Ascending aorta (tissue), 2 donors: ENCODE measurements around the gene MCF2L. TPM values are rescaled to one million over a fixed set of nuclear protein-coding genes. Genes with fewer than 3 reads are reported as not detected.

Experiments used
- DNase-seq, 2 donors: peaks; one replicate each; pipeline ENCODE4 v3.0.0-alpha.2; 2019; ENCODE audit warnings: low spot score in 2 of 2
- H3K27ac ChIP-seq, 2 donors: fragments of 200-600 bp; sonication (generic); one replicate each; pipeline ENCODE4 v1.5.1; 2016 to 2017; ENCODE audit warnings: mild to moderate bottlenecking in 1 of 2
- H3K27me3 ChIP-seq: fragments of 200-600 bp; sonication (generic); one replicate; pipeline ENCODE4 v1.5.1; 2017
- H3K36me3 ChIP-seq, 2 donors: fragments of 200-600 bp; sonication (generic); one replicate each; pipeline ENCODE4 v1.5.1; 2016
- H3K4me1 ChIP-seq, 2 donors: fragments of 200-600 bp; sonication (generic); one replicate each; pipeline ENCODE4 v1.5.1; 2016 to 2017; ENCODE audit warnings: mild to moderate bottlenecking in 1 of 2
- H3K4me3 ChIP-seq, 2 donors: fragments of 200-600 bp; sonication (generic); one replicate each; pipeline ENCODE4 v1.5.1; 2016 to 2017; ENCODE audit warnings: mild to moderate bottlenecking in 1 of 2
- H3K9me3 ChIP-seq, 2 donors: fragments of 200-600 bp; sonication (generic); one replicate each; pipeline ENCODE4 v1.5.1; 2016
- intact Hi-C: fragments of 100-400 bp; cut with DNase I; formaldehyde crosslinking; loops from one replicate; pipeline ENCODE4 v1.15.1; 2023
- total RNA-seq: library from RNA; depleted of rRNA; stranded (reverse); fragments of >200 nt; gene quantifications from one replicate; pipeline ENCODE4 v1.1.0, GENCODE V29; 2016
- TF ChIP-seq, protein P1 (sequence below), 3 experiments: fragments of 200-600 bp in 2 of 3; fragments of 450-650 bp in 1 of 3; sonication (generic) in 2 of 3; IDR thresholded peaks; one replicate each; pipeline ENCODE4 v1.5.1; 2016 to 2019; ENCODE audit warnings: antibody characterized with exemption in 3 of 3, mild to moderate bottlenecking in 1 of 3, moderate library complexity in 1 of 3

MCF2L gene
- total RNA-seq, 1 donor from 2014 or later = 112 TPM

DNA sequence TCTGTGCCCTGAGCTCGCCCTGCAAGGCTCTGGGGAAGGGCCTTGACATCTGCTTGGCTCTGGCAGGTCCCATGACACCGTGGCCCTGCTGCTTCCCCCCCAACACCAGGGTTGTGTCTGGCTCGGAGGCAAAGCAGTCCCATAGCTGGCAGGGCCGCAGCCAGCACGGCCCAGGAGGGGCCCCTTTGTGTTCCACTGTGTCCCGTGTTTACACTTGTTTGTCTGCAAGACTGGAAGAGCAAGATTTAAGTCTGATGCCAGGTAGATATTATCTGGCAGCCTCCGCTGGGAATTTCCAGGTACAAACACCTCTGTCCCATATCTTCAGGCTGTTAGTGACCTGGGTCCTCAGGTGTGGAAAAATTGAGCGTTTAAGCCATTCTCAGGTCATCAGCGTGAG, 44.3 kb downstream of the MCF2L start:
- H3K9me3 ChIP-seq = no peaks in the 10 kb centered on the region
- intact Hi-C loops = no loop called here
- no peaks in the 10 kb centered on the region for H3K4me1 ChIP-seq
- no peak overlapping the region for H3K4me3 ChIP-seq
- no peak for DNase-seq
- TF ChIP-seq, protein P1, sequence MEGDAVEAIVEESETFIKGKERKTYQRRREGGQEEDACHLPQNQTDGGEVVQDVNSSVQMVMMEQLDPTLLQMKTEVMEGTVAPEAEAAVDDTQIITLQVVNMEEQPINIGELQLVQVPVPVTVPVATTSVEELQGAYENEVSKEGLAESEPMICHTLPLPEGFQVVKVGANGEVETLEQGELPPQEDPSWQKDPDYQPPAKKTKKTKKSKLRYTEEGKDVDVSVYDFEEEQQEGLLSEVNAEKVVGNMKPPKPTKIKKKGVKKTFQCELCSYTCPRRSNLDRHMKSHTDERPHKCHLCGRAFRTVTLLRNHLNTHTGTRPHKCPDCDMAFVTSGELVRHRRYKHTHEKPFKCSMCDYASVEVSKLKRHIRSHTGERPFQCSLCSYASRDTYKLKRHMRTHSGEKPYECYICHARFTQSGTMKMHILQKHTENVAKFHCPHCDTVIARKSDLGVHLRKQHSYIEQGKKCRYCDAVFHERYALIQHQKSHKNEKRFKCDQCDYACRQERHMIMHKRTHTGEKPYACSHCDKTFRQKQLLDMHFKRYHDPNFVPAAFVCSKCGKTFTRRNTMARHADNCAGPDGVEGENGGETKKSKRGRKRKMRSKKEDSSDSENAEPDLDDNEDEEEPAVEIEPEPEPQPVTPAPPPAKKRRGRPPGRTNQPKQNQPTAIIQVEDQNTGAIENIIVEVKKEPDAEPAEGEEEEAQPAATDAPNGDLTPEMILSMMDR (IDR thresholded peaks at IDR 0.05) = no peak
- no peak overlapping the region for H3K27ac ChIP-seq
- H3K27me3 ChIP-seq = no peaks in the 10 kb centered on the region
- H3K36me3 ChIP-seq = no peaks in the 10 kb centered on the region

DNA sequence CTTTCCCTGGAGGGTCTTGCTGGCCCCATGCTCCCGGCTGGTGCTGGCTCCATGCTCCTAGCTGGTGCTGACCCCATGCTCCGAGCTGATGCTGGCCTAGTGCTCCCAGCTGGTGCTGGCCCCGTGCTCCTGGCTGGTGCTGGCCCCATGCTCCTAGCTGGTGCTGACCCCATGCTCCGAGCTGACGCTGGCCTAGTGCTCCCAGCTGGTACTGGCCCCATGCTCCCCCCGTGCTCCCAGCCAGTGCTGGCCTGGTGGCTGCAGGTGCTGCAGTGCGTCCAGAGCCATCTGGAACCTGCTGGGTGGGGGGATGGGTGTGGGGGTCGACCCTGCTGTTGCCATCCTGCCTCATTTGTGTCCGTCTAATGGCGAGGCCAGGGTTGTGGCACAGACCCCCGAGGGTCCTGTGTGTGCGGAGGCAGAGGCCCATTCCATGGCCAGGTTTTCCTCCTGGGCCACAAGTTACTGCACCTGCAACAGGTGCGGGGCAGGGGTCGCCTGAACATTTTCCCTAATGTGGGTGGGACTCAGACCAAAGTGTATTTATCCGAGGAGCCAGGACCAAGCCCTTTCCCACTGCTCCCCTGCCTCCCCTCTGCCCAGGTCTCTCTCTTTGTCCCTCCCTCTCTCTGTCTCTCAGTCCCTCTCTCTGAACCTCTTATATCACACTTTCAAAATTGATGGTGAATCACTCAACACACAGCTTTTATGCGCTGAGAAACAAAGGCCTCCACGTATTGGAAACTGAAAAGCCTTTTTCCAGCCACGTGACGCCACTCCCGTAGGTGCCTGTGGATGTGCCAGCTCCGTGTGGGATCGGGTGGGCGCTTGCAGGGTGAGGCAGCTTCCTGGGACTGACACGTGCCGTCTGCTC, 45.1 kb downstream of the MCF2L start:
- DNase-seq = no peak
- H3K27ac ChIP-seq = no peak overlapping the region
- no peaks in the 10 kb centered on the region for H3K4me1 ChIP-seq
- no peaks in the 10 kb centered on the region for H3K9me3 ChIP-seq
- no peak overlapping the region for H3K4me3 ChIP-seq
- TF ChIP-seq, protein P1 (IDR thresholded peaks at IDR 0.05) = no peak
- intact Hi-C loops = no loop called here
- no peaks in the 10 kb centered on the region for H3K27me3 ChIP-seq
- no peaks in the 10 kb centered on the region for H3K36me3 ChIP-seq

DNA sequence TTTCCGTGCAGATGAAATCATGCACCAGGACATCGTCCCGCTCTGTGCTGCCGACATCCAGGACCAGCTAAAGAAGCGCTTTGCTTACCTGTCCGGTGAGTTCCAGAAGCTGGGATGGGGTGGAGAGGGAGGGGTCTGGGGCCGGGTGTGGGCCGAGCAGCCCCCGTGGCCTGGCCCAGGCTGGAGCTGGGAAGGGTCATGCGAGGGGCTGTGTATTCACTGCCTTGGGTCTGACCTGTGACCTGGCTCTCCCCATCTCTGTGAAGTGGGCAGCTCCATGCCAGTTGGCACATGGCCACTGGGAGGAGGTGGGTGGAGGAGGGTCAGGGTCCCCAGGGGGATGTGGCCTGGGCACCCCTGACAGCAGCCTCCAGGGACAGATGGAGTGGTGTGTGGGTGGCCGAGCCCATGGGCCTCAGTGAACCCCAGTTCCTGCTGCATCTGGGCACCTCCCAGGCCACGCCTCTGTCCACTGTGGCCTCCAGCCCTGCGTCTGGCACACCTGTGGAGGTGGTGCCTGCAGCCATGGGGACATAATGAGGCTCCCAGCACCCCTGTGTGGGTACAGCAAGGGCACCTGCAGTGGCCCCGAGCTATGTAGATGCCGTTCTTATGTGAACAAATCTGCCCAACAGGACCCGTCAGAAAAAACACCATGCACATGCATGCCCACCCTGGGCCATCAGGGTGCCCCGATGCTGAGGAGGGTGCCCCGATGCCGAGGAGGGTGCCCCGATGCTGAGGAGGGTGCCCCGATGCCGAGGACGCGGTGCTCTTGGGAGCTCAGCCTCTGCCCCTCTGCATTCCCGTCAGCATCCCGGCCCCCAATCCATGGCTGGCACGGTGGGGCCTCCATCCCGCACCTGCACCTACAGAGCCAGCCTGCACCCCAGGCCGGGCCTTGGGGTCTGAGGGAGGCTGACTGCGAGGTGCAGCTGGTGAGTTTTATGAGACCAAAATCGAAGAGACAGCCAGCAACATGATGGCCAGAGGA, 46.0 kb downstream of the MCF2L start:
- intact Hi-C loops = no loop called here
- TF ChIP-seq, protein P1 (IDR thresholded peaks at IDR 0.05) = no peak

DNA sequence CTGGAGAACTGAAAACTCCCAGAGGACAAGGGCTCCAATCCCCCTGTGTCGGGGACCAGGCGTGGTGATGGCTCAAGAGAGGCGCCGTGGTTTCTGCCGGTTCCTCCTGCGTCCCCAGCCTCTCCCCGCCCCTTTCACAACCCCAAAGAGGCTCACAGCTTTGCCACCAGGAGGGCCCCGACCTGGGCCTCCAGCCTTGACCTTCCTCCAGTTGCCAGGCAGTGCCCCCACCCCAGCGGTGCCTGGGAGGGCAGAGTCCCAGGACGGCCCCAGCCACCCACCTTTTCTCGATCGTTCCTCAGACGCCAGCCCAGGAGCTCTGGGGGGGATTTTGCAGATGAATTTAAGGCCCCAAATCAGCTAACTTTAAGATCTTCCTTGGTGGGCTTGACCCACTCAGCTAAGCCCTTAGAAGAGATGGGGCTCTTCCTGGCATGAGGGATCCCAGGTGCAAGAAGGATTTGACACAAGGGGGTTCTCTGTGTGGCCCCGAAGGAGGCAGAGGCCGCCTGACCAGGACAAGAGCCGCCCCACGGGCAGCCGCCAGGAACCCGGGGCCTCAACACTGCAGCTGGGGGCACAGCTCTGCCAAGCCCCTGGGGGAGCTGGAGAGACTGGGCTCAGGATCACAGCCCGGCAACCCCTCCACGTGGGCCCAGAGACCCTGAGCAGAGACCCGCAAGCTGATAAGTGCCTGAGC, 47.0 kb downstream of the MCF2L start:
- Histone ChIP-seq H3K27me3 (no peaks in the 10 kb centered on the region), H3K4me1 (no peaks in the 10 kb centered on the region), H3K4me3 (no peak overlapping the region), H3K9me3 (no peaks in the 10 kb centered on the region), H3K27ac (no peak overlapping the region), H3K36me3 (no peaks in the 10 kb centered on the region)
- no peak for DNase-seq
- TF ChIP-seq, protein P1 (IDR thresholded peaks at IDR 0.05) = no peak
- intact Hi-C loops = no loop called here

More for the DNA sequence above, 46.0 kb downstream of the MCF2L start:
- DNase-seq = no peak
- no peak overlapping the region for H3K4me3 ChIP-seq
- no peaks in the 10 kb centered on the region for H3K4me1 ChIP-seq
- no peaks in the 10 kb centered on the region for H3K36me3 ChIP-seq
- no peaks in the 10 kb centered on the region for H3K27me3 ChIP-seq
- H3K9me3 ChIP-seq = no peaks in the 10 kb centered on the region
- no peak overlapping the region for H3K27ac ChIP-seq

DNA sequence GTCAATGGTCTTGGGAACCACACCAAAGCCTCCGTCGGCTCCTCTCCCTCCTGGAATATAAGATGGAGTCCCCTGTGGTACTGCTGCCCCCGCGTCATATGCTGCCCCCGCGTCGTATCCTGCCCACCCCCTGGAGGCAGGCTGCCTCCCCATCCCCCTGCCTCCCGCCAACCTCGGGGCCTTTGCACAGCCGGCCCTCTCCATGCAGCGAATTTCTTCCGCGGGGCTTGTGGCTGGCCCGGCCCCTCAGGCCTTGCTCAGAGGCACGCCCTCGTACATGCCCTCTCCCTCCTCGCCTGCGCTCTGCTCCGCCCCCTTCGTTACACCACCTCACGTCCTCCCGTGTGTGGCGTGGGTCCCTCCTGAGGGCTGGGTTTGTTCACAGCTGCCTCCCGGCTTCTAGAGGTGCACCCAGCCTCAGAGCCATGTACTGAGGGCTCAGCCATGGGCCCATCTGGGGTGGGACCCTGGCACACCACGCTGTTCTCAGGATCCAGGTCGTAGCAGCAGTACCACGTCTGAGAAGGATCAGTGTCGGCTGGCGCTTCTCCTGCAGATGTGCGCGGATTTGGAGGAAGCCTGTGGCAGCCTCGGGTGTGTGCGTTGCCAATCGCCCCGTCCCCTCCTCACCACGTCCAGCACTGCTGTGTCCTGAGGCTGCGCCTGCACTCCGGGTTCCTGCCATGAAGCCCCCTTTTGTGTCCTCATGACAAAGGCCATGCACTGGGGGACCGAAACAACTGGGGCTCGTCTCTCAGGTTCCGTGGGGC, 47.7 kb downstream of the MCF2L start:
- DNase-seq = no peak
- Histone ChIP-seq H3K27me3 (no peaks in the 10 kb centered on the region), H3K9me3 (no peaks in the 10 kb centered on the region), H3K27ac (no peak overlapping the region), H3K4me1 (no peaks in the 10 kb centered on the region), H3K4me3 (no peak overlapping the region), H3K36me3 (no peaks in the 10 kb centered on the region)
- TF ChIP-seq, protein P1 (IDR thresholded peaks at IDR 0.05) = no peak
- intact Hi-C loops = no loop called here
